ENCODE data around the gene ZNF236.

Gene ZNF236

GRCh38 chr18:76866666-76867065 lies 44.3 kb downstream of the ZNF236 start:
- no peak for DNase-seq

DNA sequence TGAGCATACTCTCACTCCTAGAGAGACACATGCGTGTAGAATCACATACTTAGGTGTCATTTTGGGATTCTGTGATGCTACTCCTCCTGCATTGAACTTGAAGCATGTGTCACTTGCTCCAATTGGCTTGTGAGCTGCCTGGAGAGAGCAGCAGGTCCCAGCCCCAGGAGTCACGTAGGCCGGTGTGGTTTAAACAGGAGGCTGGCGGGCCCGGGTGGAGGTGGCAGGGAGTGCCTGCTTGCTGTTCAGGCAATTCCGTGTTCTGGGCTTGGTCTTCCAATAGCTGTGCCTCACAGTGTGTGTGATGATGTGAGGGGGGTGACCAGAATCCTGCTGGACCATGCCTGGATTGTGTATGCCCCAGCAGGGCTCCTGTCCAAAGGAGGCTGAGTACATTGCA lies 51.0 kb downstream of the ZNF236 start:
- DNase-seq, result no peak

DNA sequence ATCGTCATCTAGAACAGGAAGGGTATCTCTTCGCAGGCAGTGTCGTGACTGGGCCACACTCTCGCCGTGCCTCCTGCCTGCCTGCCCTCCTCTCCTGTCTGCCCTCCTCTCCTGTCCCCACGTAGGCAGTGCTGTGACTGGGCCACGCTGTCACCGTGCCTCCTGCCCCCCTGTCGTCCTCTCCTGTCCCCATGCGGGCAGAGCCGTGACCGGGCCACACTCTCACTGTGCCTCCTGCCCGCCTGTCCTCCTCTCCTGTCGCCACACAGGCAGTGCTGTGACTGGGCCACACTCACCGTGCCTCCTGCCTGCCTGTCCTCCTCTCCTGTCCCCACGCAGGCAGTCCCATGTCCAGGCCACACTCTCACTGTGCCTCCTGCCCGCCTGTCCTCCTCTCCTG lies 51.4 kb downstream of the ZNF236 start:
- no peak for DNase-seq

DNA sequence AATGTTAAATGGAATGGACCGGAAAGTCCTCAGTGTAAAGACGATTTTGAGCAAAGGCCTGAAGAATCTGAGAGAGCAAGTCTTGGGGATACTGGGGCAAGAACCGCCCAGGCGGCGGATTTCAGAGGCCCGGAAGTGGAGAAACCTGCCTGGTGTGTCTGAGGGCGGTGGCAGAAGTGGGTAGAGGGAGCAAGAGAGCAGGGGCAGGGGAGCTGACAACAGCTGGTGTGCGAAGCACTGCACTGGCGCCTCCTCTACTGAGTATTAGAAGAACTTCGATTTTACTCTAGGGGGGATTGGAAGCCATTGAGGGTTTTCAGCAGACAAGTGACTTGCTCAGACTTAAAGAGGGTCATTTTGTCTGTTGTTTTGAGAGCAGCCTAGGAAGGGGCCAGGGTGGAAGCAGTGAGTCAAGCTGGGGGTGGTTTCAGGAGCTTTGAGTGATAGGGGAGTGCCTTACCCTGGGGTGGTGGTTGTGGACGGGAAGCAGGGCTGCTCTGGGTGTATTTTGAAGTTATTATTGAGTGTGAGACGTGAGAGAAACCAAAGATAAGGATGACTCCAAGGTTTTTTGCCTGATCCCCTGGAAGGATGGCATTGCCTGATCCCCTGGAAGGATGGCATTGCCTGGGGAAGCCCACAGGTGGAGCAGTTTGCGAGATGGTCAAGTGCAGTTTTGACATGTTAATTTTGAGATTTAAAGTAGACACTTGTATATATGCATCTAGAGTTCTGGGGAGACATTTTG lies 52.5 kb downstream of the ZNF236 start:
- DNase-seq, result no peak

GRCh38 chr18:76875390-76876325 lies 53.3 kb downstream of the ZNF236 start:
- no peak for DNase-seq

GRCh38 chr18:76878426-76878825 lies 56.1 kb downstream of the ZNF236 start:
- DNase-seq, result no peak

GRCh38 chr18:76880026-76880425 lies 57.7 kb downstream of the ZNF236 start:
- DNase-seq, result no peak

DNA sequence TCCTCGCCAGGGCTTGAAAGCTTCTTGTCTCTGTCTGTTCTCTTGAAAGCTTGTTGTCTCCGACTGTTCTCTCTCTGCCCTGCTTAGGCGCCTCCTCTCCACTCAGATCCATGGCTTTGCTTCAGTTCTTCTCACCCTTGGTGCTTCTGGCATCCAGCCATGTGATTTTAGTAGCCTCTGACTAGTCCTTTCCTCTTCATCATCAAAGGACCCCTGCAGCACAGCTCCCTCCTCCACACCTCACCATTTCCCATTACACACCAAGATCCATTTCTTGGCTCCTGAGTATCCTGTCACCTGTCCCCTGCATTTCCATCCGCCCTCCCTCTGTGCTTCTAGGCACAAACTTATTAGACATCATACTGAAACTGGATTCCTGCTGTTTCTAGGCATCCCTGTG lies 59.4 kb downstream of the ZNF236 start:
- DNase-seq, result no peak

DNA sequence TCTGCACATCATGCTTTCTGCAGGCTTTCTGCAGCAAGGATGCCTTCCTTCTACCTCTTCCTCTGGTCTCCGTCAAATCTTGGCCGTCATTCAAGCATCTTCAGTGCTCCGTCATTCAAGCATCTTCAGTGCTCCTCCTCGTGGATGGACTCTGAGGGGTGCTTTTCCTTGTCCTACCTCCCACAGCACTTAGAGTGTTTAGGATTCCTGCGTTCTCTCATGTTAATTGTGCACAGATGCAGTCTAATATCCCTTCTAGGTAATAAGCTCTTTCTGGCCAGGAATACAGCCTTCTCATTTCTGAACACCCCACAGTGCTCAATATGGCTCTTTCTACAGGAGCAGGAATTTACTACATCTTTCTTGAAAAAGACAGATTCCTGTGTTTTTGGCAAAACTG lies 59.8 kb downstream of the ZNF236 start:
- DNase-seq, result no peak

DNA sequence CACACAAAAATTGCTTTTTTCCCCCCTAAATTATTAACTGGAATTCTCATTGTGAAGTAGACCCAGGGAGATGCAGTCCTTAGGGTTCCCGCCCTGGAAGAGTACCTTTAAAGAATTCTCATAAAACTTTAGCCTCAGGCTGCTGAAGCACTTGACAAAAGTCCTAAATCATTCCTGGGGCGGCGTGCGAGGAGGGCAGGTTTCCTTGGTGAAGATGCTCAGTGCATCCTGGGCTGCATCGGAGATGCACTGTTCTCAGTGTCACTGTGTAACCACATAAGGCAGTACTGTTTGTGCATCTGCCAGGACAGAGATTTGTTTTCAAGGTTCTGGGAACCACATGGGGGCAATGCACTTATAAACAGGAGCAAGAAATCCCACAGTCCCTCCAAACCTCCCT lies 62.6 kb downstream of the ZNF236 start:
- no peak for DNase-seq

DNA sequence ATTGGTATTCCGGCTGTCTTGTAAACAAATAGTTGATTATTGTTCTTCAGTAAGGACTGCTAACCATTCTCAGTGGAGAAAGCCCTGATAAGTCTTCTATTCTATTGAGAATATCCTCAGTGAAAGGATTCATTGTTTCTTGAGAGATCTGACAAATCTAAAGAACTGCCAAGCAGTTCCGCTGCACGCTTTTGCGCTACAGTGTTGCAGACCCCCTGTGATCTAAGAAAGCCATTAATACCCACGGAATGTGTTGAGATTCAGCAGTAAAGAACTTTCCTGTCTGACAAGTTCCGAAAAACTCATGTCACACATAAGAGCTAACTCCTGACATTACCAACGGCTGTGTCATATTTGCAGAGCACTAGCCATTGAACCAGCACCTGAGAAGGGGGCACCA lies 63.8 kb downstream of the ZNF236 start:
- no peak for DNase-seq

GRCh38 chr18:76889091-76889699 lies 66.8 kb downstream of the ZNF236 start:
- DNase-seq, result no peak

- DNase-seq, result no peak
Observed at GRCh38 chr18:76892832-76893231, 70.5 kb downstream of the ZNF236 start.

DNA sequence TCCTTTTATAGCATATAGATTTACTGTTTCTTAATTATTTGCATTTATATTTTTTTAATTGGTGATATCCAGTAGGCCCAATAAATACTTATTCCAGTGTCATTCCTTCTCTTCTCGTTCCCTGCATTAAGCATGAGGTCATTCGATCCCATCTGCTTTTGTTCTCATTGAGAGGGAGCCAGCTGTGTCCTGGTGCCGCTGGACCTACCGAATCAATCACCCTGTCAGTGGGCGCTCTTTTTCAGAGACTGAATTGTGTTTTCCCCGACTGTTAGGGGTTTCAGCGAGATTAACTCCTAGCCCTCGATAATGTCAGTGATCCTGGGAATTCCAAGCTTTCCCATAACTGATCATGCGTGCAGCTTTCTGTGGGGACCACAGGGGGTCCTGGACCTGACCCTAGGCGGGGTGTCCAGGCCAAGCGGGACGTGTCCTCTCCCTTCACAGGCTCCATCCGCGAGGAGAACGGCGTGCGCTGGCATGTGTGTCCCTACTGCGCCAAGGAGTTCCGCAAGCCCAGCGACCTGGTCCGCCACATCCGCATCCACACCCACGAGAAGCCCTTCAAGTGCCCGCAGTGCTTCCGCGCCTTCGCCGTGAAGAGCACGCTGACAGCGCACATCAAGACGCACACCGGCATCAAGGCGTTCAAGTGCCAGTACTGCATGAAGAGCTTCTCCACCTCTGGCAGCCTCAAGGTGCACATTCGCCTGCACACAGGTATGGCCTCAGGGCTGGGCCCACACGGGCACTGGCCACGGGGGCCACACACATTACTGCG lies 72.4 kb downstream of the ZNF236 start:
- DNase-seq, result no peak

GRCh38 chr18:76895498-76895897 lies 73.1 kb downstream of the ZNF236 start:
- no peak for DNase-seq

DNA sequence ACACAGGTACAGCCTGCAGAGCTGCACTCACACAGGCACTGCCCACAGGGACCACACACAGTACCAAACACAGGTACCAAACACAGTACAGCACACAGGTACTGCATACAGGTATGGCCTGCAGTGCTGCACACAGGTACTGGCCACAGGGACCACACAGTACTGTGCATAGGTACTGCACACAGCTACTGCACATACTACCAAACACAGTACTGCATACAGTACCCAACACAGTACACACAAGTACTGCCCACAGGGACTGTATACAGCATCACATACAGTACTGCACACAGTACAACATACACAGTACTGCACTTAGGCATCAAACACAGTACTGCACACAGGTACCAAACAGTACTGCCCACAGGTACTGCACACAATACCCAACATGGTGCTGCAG lies 74.3 kb downstream of the ZNF236 start:
- no peak for DNase-seq

DNA sequence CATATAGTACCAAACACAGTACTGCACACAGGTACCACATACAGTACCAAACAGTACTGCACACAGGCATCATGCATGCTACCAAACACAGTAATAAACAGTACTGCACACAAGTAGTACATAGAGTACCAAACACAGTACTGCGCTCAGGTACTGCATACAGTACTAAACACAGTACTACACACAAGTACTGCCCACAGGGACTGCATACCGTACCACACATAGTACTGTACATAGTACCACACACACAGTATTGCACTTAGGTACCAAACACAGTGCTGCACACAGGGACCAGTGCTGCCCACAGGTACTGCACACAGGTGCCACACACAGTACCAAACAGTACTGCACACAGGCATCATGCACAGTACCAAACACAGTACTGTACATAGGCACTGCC lies 74.9 kb downstream of the ZNF236 start:
- DNase-seq, result no peak

GRCh38 chr18:76903386-76903785 lies 81.0 kb downstream of the ZNF236 start:
- no peak for DNase-seq

- DNase-seq, result no peak
Observed at GRCh38 chr18:76905821-76906220, 83.5 kb downstream of the ZNF236 start.

DNA sequence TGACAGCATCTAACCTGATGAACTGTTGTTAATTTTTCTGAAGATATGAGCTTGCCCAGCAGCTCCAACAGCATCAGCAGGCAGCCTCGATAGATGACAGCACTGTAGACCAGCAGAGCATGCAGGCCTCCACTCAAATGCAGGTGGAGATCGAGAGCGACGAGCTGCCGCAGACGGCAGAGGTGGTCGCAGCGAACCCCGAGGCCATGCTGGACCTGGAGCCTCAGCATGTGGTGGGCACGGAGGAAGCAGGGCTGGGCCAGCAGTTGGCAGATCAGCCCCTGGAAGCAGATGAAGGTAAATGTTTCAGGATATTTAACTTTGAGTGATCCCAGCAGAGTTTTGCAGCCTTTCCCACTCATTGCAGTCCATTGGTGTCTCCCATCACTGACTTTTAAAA lies 85.9 kb downstream of the ZNF236 start:
- no peak for DNase-seq

- no peak for DNase-seq
Observed at GRCh38 chr18:76909439-76909838, 87.1 kb downstream of the ZNF236 start.

DNA sequence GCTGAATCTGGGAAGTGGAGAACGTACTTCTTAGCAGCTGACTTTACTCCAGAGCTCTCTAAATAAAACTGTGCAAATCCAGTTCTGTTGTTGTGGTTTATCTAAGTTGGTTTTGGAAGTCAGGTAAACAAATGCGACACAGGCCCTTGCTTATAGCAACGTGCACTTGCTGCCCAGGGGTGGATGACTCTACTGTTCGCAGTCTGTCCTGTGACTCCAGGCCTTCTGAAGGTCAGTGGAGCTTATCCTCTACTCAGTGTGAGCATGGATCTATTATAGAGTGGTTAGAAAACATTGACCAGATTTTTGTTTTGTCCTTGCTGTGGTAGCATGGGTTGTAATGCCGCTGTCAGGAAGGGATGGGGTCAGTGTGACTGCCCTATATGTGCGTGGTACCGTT lies 89.1 kb downstream of the ZNF236 start:
- DNase-seq, result no peak

DNA sequence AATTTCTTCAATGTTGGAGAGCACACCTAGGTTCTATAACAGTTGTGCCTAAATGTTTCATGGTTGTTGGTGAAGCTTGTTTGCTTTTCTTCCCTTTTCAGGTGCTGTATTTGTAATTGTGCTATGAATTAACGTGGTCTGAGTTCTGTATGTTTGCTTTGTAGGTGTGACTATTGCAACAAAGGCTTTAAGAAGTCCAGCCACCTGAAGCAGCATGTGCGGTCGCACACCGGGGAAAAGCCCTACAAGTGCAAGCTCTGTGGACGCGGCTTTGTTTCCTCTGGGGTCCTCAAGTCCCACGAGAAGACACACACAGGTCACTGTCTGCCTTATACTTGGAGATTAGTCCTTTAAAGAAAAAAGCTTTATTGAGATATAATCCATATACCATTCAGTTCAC lies 91.2 kb downstream of the ZNF236 start:
- no peak for DNase-seq
